VCaP (cell line): Measurements from ENCODE around the gene TEX35.

Source experiments
- H3K27ac ChIP-seq: fragments of 450-650 bp; 2 replicates; pipeline ENCODE4 v1.5.1; 2017
- CTCF ChIP-seq: fragments of 450-650 bp; conservative IDR thresholded peaks from 2 replicates; pipeline ENCODE4 v1.5.1; 2017; ENCODE audit warnings: mild to moderate bottlenecking, moderate library complexity

Gene TEX35

GRCh38 chr1:178560871-178561376 lies 48.0 kb downstream of the TEX35 start:
- no peak overlapping the region for H3K27ac ChIP-seq
- no peak for TF ChIP-seq CTCF

GRCh38 chr1:178563099-178563820 lies 50.4 kb downstream of the TEX35 start:
- TF ChIP-seq CTCF, result no peak
- H3K27ac ChIP-seq, result no peak overlapping the region

DNA sequence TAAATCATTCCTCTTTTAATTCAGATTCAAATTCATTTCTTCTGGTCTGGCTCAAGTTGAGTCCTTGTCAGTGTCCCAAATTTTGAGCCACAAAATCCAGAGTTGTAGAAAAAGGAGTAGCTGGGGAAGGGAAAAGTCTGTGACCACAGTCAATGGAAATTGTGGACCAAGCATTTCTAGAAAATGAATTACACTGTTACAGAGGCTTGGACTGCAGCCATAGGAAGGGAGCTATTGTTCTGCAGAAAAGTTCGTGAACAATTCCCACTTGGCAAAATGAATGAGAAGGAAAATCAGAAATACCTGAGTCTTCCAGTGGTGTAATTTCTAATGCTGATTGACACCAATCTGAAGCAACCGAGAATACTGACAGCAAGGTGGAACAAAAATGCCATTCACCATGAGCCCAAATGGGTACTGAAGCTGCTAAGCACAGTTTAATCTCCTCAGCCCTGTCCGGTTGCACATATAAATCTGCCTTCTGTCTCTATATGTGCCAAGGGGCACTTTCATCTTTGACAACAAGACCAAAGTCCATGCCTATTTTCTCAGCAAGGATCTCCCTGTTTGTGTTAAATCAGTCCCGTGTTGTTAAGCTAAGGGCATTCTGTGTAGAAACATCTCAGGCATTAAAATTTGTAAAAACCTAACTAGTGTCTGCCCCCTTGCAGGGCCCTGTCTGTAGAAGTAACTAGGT lies 51.3 kb downstream of the TEX35 start:
- no peak for TF ChIP-seq CTCF
- H3K27ac ChIP-seq, result no peak overlapping the region

GRCh38 chr1:178564783-178565180 lies 51.9 kb downstream of the TEX35 start:
- TF ChIP-seq CTCF, result no peak
- H3K27ac ChIP-seq, result no peak overlapping the region

GRCh38 chr1:178565586-178565985 lies 52.7 kb downstream of the TEX35 start:
- H3K27ac ChIP-seq, result no peak overlapping the region

DNA sequence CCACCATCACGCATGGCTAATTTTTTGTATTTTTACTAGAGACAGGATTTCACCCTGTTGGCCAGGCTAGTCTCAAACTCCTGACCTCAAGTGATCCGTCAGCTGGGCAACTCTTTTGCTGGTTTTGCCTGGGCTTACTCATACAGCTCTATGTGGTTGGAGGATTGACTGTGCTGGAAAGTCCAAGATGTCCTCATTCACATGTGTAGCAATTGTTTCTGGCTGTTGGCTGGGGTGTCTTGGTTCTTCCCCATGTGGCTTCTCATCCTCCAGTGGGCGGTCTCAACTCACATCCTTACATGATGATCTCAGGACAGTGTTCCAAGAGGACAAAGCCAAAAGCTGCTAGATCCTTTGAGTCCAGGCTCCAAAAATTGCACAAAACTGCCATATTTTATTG lies 53.3 kb downstream of the TEX35 start:
- no peak overlapping the region for H3K27ac ChIP-seq
- TF ChIP-seq CTCF, result no peak

More at GRCh38 chr1:178565586-178565985, 52.7 kb downstream of the TEX35 start:
- no peak for TF ChIP-seq CTCF

DNA sequence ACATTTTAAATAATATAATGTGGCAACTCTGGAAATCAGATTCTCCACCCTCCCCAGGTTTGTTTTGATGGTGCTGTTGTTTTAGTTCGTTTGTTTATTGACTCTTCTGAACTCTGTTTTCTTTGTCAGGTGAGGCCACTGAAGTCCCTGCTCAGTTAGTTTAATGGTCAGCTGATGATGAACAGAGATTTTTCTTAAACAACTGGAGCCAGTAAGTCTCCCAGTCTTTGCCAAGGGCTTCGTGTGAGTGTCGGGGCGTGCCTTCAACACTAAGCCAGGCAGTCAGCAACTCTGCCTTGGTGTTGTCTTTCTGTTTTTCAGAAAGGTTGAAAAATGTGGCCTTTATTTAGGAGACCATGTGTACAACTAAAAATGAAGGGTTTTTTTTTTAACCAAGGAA lies 58.9 kb downstream of the TEX35 start:
- TF ChIP-seq CTCF, result no peak

More for the DNA sequence above, 58.9 kb downstream of the TEX35 start:
- H3K27ac ChIP-seq, result no peak overlapping the region
